Vagina (tissue), 2 donors: ENCODE data around the gene DENND2D.

Experiments
- CTCF ChIP-seq, 3 experiments: fragments of 450-650 bp in 2 of 3; fragments of 200-600 bp in 1 of 3; sonication (generic) in 1 of 3; IDR thresholded peaks; one replicate each; pipeline ENCODE4 v1.5.1; 2017 to 2019; ENCODE audit warnings: antibody characterized with exemption in 3 of 3, mild to moderate bottlenecking in 2 of 3, moderate library complexity in 2 of 3
- POLR2A ChIP-seq, 2 donors: fragments of 450-650 bp; IDR thresholded peaks; one replicate each; pipeline ENCODE4 v1.6.1; 2017; ENCODE audit warnings: antibody characterized with exemption in 2 of 2, mild to moderate bottlenecking in 2 of 2, moderate library complexity in 2 of 2
- POLR2AphosphoS5 ChIP-seq, 2 donors: sonication (generic); formaldehyde crosslinking; IDR thresholded peaks; one replicate each; pipeline ENCODE4 v1.9.0; 2017; ENCODE audit warnings: antibody characterized with exemption in 2 of 2, mild to moderate bottlenecking in 2 of 2, low read depth in 1 of 2; ENCODE audit not compliant: insufficient read depth in 1 of 2

- TF ChIP-seq CTCF (IDR thresholded peaks at IDR 0.05), result no peak
- TF ChIP-seq POLR2A (IDR thresholded peaks at IDR 0.05), result no peak
- TF ChIP-seq POLR2AphosphoS5 (IDR thresholded peaks at IDR 0.05; ENCODE audit: insufficient read depth in 1 of 2, low read depth in 1 of 2), result no peak
These were observed 13.8 kb upstream of the DENND2D start for GRCh38 chr1:111214074-111214801.
